ENCODE data around the gene MAG. TPM values are rescaled to one million over a fixed set of nuclear protein-coding genes. Genes with fewer than 3 reads are reported as not detected.

Gene MAG
- total RNA-seq, 5 donors from 2014 or later (not counting 1 experiment from before 2014, with no cell fraction given) = 0.16 to 0.19 TPM; not detected in 3

DNA sequence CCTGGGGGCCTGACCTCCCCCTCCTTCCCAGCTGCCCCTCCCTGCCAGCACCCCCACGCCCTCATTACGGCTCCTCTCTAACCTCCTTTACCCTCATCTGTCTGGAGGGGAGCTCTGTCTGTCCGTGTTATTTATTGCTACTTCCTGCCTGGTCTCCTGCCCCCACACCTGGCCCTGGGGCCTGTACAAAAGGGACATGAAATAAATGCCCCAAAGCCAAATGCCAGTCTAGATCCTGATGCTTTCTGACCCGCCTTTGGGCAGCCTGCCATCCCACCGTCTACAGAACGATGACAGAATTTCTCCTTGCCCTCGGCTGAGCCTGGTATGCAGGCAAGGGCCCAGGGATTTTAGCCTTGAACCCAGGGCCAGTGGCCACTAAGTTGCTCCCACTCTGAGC lies 21.6 kb downstream of the MAG start:
- Mint-ChIP-seq H3K4me1 (peaks cover 0 to 5% (median 2%) of the 10 kb centered on the region in 3 donors), H3K36me3 (no peaks in the 10 kb centered on the region), H3K9me3 (no peaks in the 10 kb centered on the region), H3K27me3 (peaks cover 0 to 2% of the 10 kb centered on the region in 2 donors), H3K4me3 (no peak overlapping the region), H3K27ac (no peak overlapping the region)
- no peaks in the 10 kb centered on the region for H3K9me3 ChIP-seq
- DNase-seq (no peak), ATAC-seq (replicated peaks in 1 of 4) (no peak)
- no peak overlapping the region for H3K27ac ChIP-seq (ENCODE audit: low read length)
- H3K36me3 ChIP-seq (ENCODE audit: control insufficient read depth in 2 of 2, extremely low read depth in 1 of 2, insufficient read depth in 1 of 2, low read length in 1 of 2) = no peaks in the 10 kb centered on the region
- peaks cover 0 to 16% of the 10 kb centered on the region in 2 experiments for H3K27me3 ChIP-seq (replicated peaks in 1 of 2; ENCODE audit: control insufficient read depth in 2 of 2, extremely low read depth in 1 of 2, insufficient read depth in 2 of 2, low read length in 1 of 2)
- WGBS (ENCODE audit: insufficient coverage) = 47% methylated on average over 5 of the region's 7 CpGs
- no peaks in the 10 kb centered on the region for H3K4me1 ChIP-seq (ENCODE audit: control insufficient read depth in 1 of 2, extremely low read depth in 1 of 2, insufficient read depth in 2 of 2, low read length in 2 of 2)
- CTCF ChIA-PET = no interaction called here
- H3K4me3 ChIP-seq (ENCODE audit: control insufficient read depth in 1 of 2, extremely low read depth in 1 of 2, low read length in 1 of 2) = no peak overlapping the region
- POLR2A ChIA-PET = no interaction called here

- no peaks in the 10 kb centered on the region for H3K36me3 Mint-ChIP-seq
- WGBS (ENCODE audit: insufficient coverage) = 89% methylated on average over 5 of the region's 8 CpGs
- ATAC-seq (replicated peaks in 1 of 4) (no peak), DNase-seq (no peak)
- peaks cover 0 to 9% (median 5%) of the 10 kb centered on the region in 3 donors for H3K4me1 Mint-ChIP-seq
- H3K27me3 Mint-ChIP-seq = peaks cover 0 to 5% of the 10 kb centered on the region in 2 donors
- Histone ChIP-seq H3K9me3 (no peaks in the 10 kb centered on the region), H3K27ac (ENCODE audit: low read length) (no peak overlapping the region), H3K36me3 (ENCODE audit: control insufficient read depth in 2 of 2, extremely low read depth in 1 of 2, insufficient read depth in 1 of 2, low read length in 1 of 2) (no peaks in the 10 kb centered on the region), H3K4me1 (ENCODE audit: control insufficient read depth in 1 of 2, extremely low read depth in 1 of 2, insufficient read depth in 2 of 2, low read length in 2 of 2) (no peaks in the 10 kb centered on the region), H3K4me3 (ENCODE audit: control insufficient read depth in 1 of 2, extremely low read depth in 1 of 2, low read length in 1 of 2) (no peak overlapping the region), H3K27me3 (replicated peaks in 1 of 2; ENCODE audit: control insufficient read depth in 2 of 2, extremely low read depth in 1 of 2, insufficient read depth in 2 of 2, low read length in 1 of 2) (peaks cover 0 to 20% of the 10 kb centered on the region in 2 experiments)
- H3K9me3 Mint-ChIP-seq = no peaks in the 10 kb centered on the region
- no peak overlapping the region for H3K27ac Mint-ChIP-seq
- POLR2A ChIA-PET = no interaction called here
- CTCF ChIA-PET = interaction anchor here in 1 of 2 donors (0.6 kb wide), 1 partner anchor 130 kb away, joined by 3 read pairs; no protein-coding TSS in a partner anchor
- H3K4me3 Mint-ChIP-seq = no peak overlapping the region
Measured at GRCh38 chr19:35314031-35314430, 22.1 kb downstream of the MAG start.

DNA sequence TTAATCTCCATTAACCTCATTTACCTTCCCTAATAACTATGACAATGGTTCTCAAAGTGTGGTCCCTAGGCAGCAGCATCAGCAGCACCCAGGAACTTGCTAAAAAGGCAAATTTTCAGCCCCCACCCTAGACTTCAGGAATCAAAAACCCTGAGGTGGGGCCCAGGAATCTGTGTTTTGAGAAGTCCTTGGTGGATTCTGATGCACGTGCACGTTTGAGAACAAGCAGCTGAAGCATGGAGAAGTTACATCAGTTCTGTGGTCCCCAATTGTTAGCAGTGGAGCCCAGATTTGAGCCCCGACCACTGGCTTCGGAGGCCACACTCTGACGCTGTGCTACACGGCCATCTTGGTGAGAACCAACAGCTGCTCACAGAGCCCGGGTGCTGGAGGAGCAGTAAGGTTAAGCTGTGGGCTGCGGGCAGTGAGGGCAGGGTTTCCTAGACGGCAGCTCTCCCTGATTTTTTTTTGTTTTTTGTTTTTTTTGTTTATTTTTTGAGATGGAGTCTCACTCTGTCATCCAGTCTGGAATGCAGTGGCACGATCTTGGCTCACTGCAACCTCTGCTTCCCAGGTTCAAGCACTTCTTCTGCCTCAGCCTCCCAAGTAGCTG lies 23.0 kb downstream of the MAG start:
- ChIA-PET CTCF (interaction anchor here in 1 of 2 donors (0.6 kb wide), 1 partner anchor 41 kb away, joined by 4 read pairs; no protein-coding TSS in a partner anchor), POLR2A (no interaction called here)
- H3K36me3 ChIP-seq (ENCODE audit: control insufficient read depth in 2 of 2, extremely low read depth in 1 of 2, insufficient read depth in 1 of 2, low read length in 1 of 2) = no peaks in the 10 kb centered on the region
- no peak for DNase-seq
- Mint-ChIP-seq H3K36me3 (no peaks in the 10 kb centered on the region), H3K4me1 (peaks cover 0 to 9% (median 5%) of the 10 kb centered on the region in 3 donors), H3K4me3 (no peak overlapping the region), H3K9me3 (no peaks in the 10 kb centered on the region), H3K27me3 (peaks cover 0 to 5% of the 10 kb centered on the region in 2 donors), H3K27ac (no peak overlapping the region)
- whole genome bisulfite sequencing (ENCODE audit: insufficient coverage) = 85% methylated on average over 8 of the region's 10 CpGs
- ATAC-seq (replicated peaks in 1 of 4) = no peak
- no peaks in the 10 kb centered on the region for H3K4me1 ChIP-seq (ENCODE audit: control insufficient read depth in 1 of 2, extremely low read depth in 1 of 2, insufficient read depth in 2 of 2, low read length in 2 of 2)
- H3K9me3 ChIP-seq = no peaks in the 10 kb centered on the region
- H3K27me3 ChIP-seq (replicated peaks in 1 of 2; ENCODE audit: control insufficient read depth in 2 of 2, extremely low read depth in 1 of 2, insufficient read depth in 2 of 2, low read length in 1 of 2) = peaks cover 0 to 24% of the 10 kb centered on the region in 2 experiments
- no peak overlapping the region for H3K4me3 ChIP-seq (ENCODE audit: control insufficient read depth in 1 of 2, extremely low read depth in 1 of 2, low read length in 1 of 2)
- no peak overlapping the region for H3K27ac ChIP-seq (ENCODE audit: low read length)

- Mint-ChIP-seq H3K27me3 (peaks cover 0 to 5% of the 10 kb centered on the region in 2 donors), H3K4me3 (no peak overlapping the region), H3K9me3 (no peaks in the 10 kb centered on the region), H3K4me1 (peaks cover 0 to 9% (median 3%) of the 10 kb centered on the region in 3 donors), H3K27ac (no peak overlapping the region), H3K36me3 (no peaks in the 10 kb centered on the region)
- POLR2A ChIA-PET = no interaction called here
- Histone ChIP-seq H3K9me3 (no peaks in the 10 kb centered on the region), H3K27ac (ENCODE audit: low read length) (no peak overlapping the region), H3K4me1 (ENCODE audit: control insufficient read depth in 1 of 2, extremely low read depth in 1 of 2, insufficient read depth in 2 of 2, low read length in 2 of 2) (no peaks in the 10 kb centered on the region), H3K36me3 (ENCODE audit: control insufficient read depth in 2 of 2, extremely low read depth in 1 of 2, insufficient read depth in 1 of 2, low read length in 1 of 2) (no peaks in the 10 kb centered on the region), H3K27me3 (replicated peaks in 1 of 2; ENCODE audit: control insufficient read depth in 2 of 2, extremely low read depth in 1 of 2, insufficient read depth in 2 of 2, low read length in 1 of 2) (peaks cover 0 to 30% of the 10 kb centered on the region in 2 experiments), H3K4me3 (ENCODE audit: control insufficient read depth in 1 of 2, extremely low read depth in 1 of 2, low read length in 1 of 2) (no peak overlapping the region)
- ATAC-seq (replicated peaks in 1 of 4) = no peak
- CTCF ChIA-PET = no interaction called here
- 100% methylated on average over 5 of the region's 9 CpGs for WGBS (ENCODE audit: insufficient coverage)
- no peak for DNase-seq
Measured at GRCh38 chr19:35315883-35316282, 23.9 kb downstream of the MAG start.

GRCh38 chr19:35316560-35316959 lies 24.6 kb downstream of the MAG start:
- DNase-seq (no peak), ATAC-seq (replicated peaks in 1 of 4) (no peak)
- WGBS (ENCODE audit: insufficient coverage) = 91% methylated on average over 5 of the region's 9 CpGs
- no peaks in the 10 kb centered on the region for H3K36me3 ChIP-seq (ENCODE audit: control insufficient read depth in 2 of 2, extremely low read depth in 1 of 2, insufficient read depth in 1 of 2, low read length in 1 of 2)
- Mint-ChIP-seq H3K4me1 (peaks cover 0 to 9% (median 3%) of the 10 kb centered on the region in 3 donors), H3K27me3 (peaks cover 0 to 5% of the 10 kb centered on the region in 2 donors), H3K36me3 (no peaks in the 10 kb centered on the region), H3K27ac (no peak overlapping the region), H3K4me3 (no peak overlapping the region), H3K9me3 (no peaks in the 10 kb centered on the region)
- ChIA-PET CTCF (no interaction called here), POLR2A (no interaction called here)
- peaks cover 0 to 30% of the 10 kb centered on the region in 2 experiments for H3K27me3 ChIP-seq (replicated peaks in 1 of 2; ENCODE audit: control insufficient read depth in 2 of 2, extremely low read depth in 1 of 2, insufficient read depth in 2 of 2, low read length in 1 of 2)
- no peaks in the 10 kb centered on the region for H3K9me3 ChIP-seq
- no peak overlapping the region for H3K4me3 ChIP-seq (ENCODE audit: control insufficient read depth in 1 of 2, extremely low read depth in 1 of 2, low read length in 1 of 2)
- H3K27ac ChIP-seq (ENCODE audit: low read length) = no peak overlapping the region
- H3K4me1 ChIP-seq (ENCODE audit: control insufficient read depth in 1 of 2, extremely low read depth in 1 of 2, insufficient read depth in 2 of 2, low read length in 2 of 2) = no peaks in the 10 kb centered on the region

- 75% methylated on average over 7 of the region's 7 CpGs for WGBS (ENCODE audit: insufficient coverage)
- peaks cover 0 to 9% (median 3%) of the 10 kb centered on the region in 3 donors for H3K4me1 Mint-ChIP-seq
- Histone ChIP-seq H3K4me1 (ENCODE audit: control insufficient read depth in 1 of 2, extremely low read depth in 1 of 2, insufficient read depth in 2 of 2, low read length in 2 of 2) (no peaks in the 10 kb centered on the region), H3K27me3 (replicated peaks in 1 of 2; ENCODE audit: control insufficient read depth in 2 of 2, extremely low read depth in 1 of 2, insufficient read depth in 2 of 2, low read length in 1 of 2) (peaks cover 0 to 24% of the 10 kb centered on the region in 2 experiments), H3K27ac (ENCODE audit: low read length) (no peak overlapping the region), H3K9me3 (no peaks in the 10 kb centered on the region), H3K4me3 (ENCODE audit: control insufficient read depth in 1 of 2, extremely low read depth in 1 of 2, low read length in 1 of 2) (no peak overlapping the region), H3K36me3 (ENCODE audit: control insufficient read depth in 2 of 2, extremely low read depth in 1 of 2, insufficient read depth in 1 of 2, low read length in 1 of 2) (no peaks in the 10 kb centered on the region)
- H3K36me3 Mint-ChIP-seq = no peaks in the 10 kb centered on the region
- no peak overlapping the region for H3K4me3 Mint-ChIP-seq
- ChIA-PET POLR2A (no interaction called here), CTCF (no interaction called here)
- H3K9me3 Mint-ChIP-seq = peaks cover 3 to 4% (median 3%) of the 10 kb centered on the region in 3 donors
- ATAC-seq (replicated peaks in 1 of 4) (no peak), DNase-seq (no peak)
- no peak overlapping the region for H3K27ac Mint-ChIP-seq
- H3K27me3 Mint-ChIP-seq = peaks cover 0 to 5% of the 10 kb centered on the region in 2 donors
Measured at GRCh38 chr19:35317464-35318043, 25.6 kb downstream of the MAG start.
